ENCODE measurements around the gene IFT122. TPM values are rescaled to one million over a fixed set of nuclear protein-coding genes. Genes with fewer than 3 reads are reported as not detected.

The IFT122 gene
- total RNA-seq, 1 donor from 2014 or later = 17.7 TPM

GRCh38 chr3:129547241-129547640 is 107.2 kb downstream of the IFT122 start:
- no peaks in the 10 kb centered on the region for H4K20me1 ChIP-seq (ENCODE audit: insufficient read depth, low read length)
- no peak overlapping the region for H3K27ac Mint-ChIP-seq (ENCODE audit: unreplicated experiment)
- H3K36me3 ChIP-seq (ENCODE audit: insufficient read depth, low read length) = no peaks in the 10 kb centered on the region
- no peak overlapping the region for H3K9ac ChIP-seq (ENCODE audit: low read length)
- no peak overlapping the region for H3K27ac ChIP-seq (ENCODE audit: low read depth, low read length)
- H2AFZ ChIP-seq (ENCODE audit: low read depth, low read length) = no peak overlapping the region
- H3K4me3 Mint-ChIP-seq (ENCODE audit: unreplicated experiment) = no peak overlapping the region
- H3K27me3 Mint-ChIP-seq (ENCODE audit: low read depth, unreplicated experiment) = peaks cover 4% of the 10 kb centered on the region
- H3K9me3 Mint-ChIP-seq (ENCODE audit: unreplicated experiment) = no peaks in the 10 kb centered on the region
- peaks cover 4% of the 10 kb centered on the region for H3K36me3 Mint-ChIP-seq (ENCODE audit: low read depth, unreplicated experiment)
- no peak for FAIRE-seq
- peaks cover 15% of the 10 kb centered on the region for H3K4me1 Mint-ChIP-seq (ENCODE audit: low read depth, unreplicated experiment)
- no peak overlapping the region for H3K4me2 ChIP-seq (ENCODE audit: low read length)
- no peaks in the 10 kb centered on the region for H3K9me3 ChIP-seq (ENCODE audit: insufficient read depth, low read depth, low read length)
- H3K4me3 ChIP-seq (ENCODE audit: insufficient read depth, low read depth, low read length) = no peak overlapping the region
- TF ChIP-seq CTCF (IDR thresholded peaks at IDR 0.05; ENCODE audit: insufficient read depth, low read depth, low read length) (no peak), EZH2 (IDR thresholded peaks at IDR 0.05; ENCODE audit: insufficient read depth, low read length) (no peak)
- H3K79me2 ChIP-seq (ENCODE audit: insufficient read depth, low read length) = no peaks in the 10 kb centered on the region
- peaks cover 4% of the 10 kb centered on the region for H3K4me1 ChIP-seq (ENCODE audit: insufficient read depth, low read length)
- DNase-seq (ENCODE audit: low read depth) = no peak
- no peaks in the 10 kb centered on the region for H3K27me3 ChIP-seq (ENCODE audit: insufficient read depth, low read length)

DNA sequence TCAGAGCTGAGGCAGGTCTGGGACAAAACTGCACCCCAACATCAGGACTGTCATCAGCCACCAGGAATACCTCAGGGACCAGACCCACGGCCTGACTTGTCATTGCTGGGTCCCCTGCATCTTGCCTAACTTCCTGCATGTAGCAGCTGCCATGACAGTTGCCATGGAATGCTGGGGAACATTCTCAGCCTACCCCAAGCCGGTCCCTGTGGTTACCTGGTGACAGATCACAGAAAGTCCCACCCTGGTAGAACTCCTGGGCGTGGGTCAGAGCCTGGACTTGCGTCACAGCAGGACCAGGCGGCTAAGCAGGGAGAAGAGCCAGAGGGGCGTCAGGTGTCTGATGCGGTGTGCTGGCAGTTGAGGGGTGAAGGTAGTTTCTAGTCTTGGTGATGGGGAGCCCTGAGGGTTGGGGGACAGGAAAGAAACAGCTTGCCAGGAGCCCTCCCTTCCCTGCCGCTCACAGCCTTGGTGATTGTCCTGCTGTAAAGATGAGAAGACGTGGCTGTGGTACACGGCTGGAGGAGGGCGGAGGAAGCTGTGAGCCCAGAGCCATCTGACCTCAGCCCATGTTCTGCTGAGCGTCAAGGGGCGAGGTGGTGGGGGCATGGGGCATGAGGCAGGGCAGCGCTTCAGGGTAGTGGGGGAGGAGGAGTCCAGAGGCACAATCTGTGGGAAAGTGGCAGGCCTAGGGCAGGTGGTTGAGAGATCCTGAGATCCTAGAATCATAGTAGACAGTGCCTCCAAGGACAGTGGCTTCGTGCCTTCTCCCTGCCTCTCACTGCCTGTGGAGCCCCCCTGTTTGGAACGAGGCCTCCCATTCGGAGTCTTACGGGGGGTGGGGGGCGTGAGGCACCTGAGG is 108.3 kb downstream of the IFT122 start:
- Histone ChIP-seq H4K20me1 (ENCODE audit: insufficient read depth, low read length) (no peaks in the 10 kb centered on the region), H3K79me2 (ENCODE audit: insufficient read depth, low read length) (no peaks in the 10 kb centered on the region), H3K27me3 (ENCODE audit: insufficient read depth, low read length) (no peaks in the 10 kb centered on the region), H3K9ac (ENCODE audit: low read length) (no peak overlapping the region), H3K27ac (ENCODE audit: low read depth, low read length) (no peak overlapping the region), H3K9me3 (ENCODE audit: insufficient read depth, low read depth, low read length) (no peaks in the 10 kb centered on the region), H3K4me1 (ENCODE audit: insufficient read depth, low read length) (peaks cover 9% of the 10 kb centered on the region), H3K4me3 (ENCODE audit: insufficient read depth, low read depth, low read length) (no peak overlapping the region), H3K36me3 (ENCODE audit: insufficient read depth, low read length) (no peaks in the 10 kb centered on the region), H2AFZ (ENCODE audit: low read depth, low read length) (no peak overlapping the region), H3K4me2 (ENCODE audit: low read length) (no peak overlapping the region)
- no peaks in the 10 kb centered on the region for H3K9me3 Mint-ChIP-seq (ENCODE audit: unreplicated experiment)
- no peak for TF ChIP-seq EZH2 (IDR thresholded peaks at IDR 0.05; ENCODE audit: insufficient read depth, low read length)
- DNase-seq (ENCODE audit: low read depth) (no peak), FAIRE-seq (no peak)
- peaks cover 21% of the 10 kb centered on the region for H3K4me1 Mint-ChIP-seq (ENCODE audit: low read depth, unreplicated experiment)
- H3K27ac Mint-ChIP-seq (ENCODE audit: unreplicated experiment) = no peak overlapping the region
- peaks cover 4% of the 10 kb centered on the region for H3K27me3 Mint-ChIP-seq (ENCODE audit: low read depth, unreplicated experiment)
- peak overlapping the region; percentile 54 for H3K4me3 Mint-ChIP-seq (ENCODE audit: unreplicated experiment)
- peaks cover 4% of the 10 kb centered on the region for H3K36me3 Mint-ChIP-seq (ENCODE audit: low read depth, unreplicated experiment)

GRCh38 chr3:129549006-129549800 is 109.2 kb downstream of the IFT122 start:
- Histone ChIP-seq H2AFZ (ENCODE audit: low read depth, low read length) (no peak overlapping the region), H3K4me1 (ENCODE audit: insufficient read depth, low read length) (peaks cover 9% of the 10 kb centered on the region), H3K4me2 (ENCODE audit: low read length) (peak overlapping the region; percentile 5), H3K4me3 (ENCODE audit: insufficient read depth, low read depth, low read length) (no peak overlapping the region), H4K20me1 (ENCODE audit: insufficient read depth, low read length) (no peaks in the 10 kb centered on the region), H3K9me3 (ENCODE audit: insufficient read depth, low read depth, low read length) (no peaks in the 10 kb centered on the region), H3K27ac (ENCODE audit: low read depth, low read length) (no peak overlapping the region), H3K27me3 (ENCODE audit: insufficient read depth, low read length) (no peaks in the 10 kb centered on the region), H3K9ac (ENCODE audit: low read length) (no peak overlapping the region), H3K36me3 (ENCODE audit: insufficient read depth, low read length) (no peaks in the 10 kb centered on the region), H3K79me2 (ENCODE audit: insufficient read depth, low read length) (no peaks in the 10 kb centered on the region)
- Mint-ChIP-seq H3K4me1 (ENCODE audit: low read depth, unreplicated experiment) (peaks cover 23% of the 10 kb centered on the region), H3K36me3 (ENCODE audit: low read depth, unreplicated experiment) (peaks cover 4% of the 10 kb centered on the region), H3K27ac (ENCODE audit: unreplicated experiment) (peak overlapping the region; percentile 20), H3K9me3 (ENCODE audit: unreplicated experiment) (no peaks in the 10 kb centered on the region), H3K4me3 (ENCODE audit: unreplicated experiment) (no peak overlapping the region), H3K27me3 (ENCODE audit: low read depth, unreplicated experiment) (no peaks in the 10 kb centered on the region)
- DNase-seq (ENCODE audit: low read depth) = peak; percentile 38
- no peak for TF ChIP-seq EZH2 (IDR thresholded peaks at IDR 0.05; ENCODE audit: insufficient read depth, low read length)
- no peak for TF ChIP-seq CTCF (IDR thresholded peaks at IDR 0.05; ENCODE audit: insufficient read depth, low read depth, low read length)
- FAIRE-seq = no peak
